GM18867 (cell line): ENCODE measurements around the gene NUAK1.
"Not testable (repeated sequence)": the region's sequence is repeated elsewhere in the genome, so short reads cannot be mapped to it uniquely, and the experiment has no call there.

Experiments used
- ATAC-seq: cut with Tn5 transposase; IDR thresholded peaks from one replicate; pipeline ENCODE4 v1.9.1; 2021; ENCODE audit warnings: mild to moderate bottlenecking, moderate library complexity; ENCODE audit not compliant: unreplicated experiment

NUAK1 gene

DNA sequence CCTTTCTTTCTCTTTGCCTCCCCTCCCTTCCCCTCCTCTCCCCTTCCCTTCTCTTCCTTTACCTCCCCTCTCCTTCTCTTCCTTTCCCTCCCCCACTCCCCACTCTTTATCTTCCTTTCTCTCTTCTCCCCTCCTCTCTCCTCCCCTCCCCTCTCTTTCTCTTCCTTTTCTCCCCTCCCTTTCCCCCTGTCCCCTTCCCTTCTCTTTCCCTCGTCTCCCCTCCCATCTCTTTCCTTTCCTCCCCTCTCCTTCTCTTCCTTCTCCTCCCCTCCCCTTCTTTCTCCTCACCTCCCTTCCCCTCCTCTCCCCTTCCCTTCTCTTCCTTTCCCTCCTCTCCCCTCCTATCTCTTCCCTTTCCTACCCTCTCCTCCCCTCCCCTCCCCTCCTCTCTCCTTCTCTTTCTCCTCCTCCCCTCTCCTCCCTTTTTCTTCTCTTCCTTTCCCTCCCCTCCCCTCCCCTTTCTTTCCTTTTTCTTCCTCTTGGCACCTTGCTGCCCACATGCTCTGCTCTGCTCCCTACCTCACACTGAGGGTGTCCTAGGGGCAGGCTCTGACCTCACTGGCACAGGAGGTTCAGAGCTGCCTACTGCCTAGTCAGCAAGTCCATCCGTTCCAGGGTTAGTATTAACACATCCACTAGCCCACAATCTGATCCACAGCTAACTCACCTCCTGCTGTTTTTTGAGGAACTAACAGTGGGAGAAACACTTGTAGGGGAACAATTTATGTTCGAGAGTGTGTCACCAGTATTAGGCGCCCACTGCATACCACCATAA, 101.0 kb downstream of the NUAK1 start:
- no peak for ATAC-seq

DNA sequence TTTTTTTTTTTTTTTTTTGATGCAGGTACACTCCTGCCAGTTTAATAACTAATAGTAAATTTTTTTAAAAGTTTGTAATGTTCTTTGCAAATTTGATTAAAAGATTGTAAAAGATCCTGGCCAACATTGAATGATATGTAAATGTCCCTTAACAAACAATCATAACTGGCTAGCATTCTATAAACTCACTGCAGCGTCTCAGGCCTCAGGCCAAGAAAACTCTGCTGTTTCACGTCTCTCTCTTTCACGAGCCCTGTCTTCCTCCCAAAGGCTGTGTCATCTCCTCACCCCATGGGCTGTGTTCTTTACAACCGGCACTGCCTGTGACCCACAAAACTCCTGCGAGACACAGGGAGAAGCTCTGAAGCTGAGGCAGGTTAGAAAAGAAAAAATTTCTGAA, 103.3 kb downstream of the NUAK1 start:
- ATAC-seq: no peak

DNA sequence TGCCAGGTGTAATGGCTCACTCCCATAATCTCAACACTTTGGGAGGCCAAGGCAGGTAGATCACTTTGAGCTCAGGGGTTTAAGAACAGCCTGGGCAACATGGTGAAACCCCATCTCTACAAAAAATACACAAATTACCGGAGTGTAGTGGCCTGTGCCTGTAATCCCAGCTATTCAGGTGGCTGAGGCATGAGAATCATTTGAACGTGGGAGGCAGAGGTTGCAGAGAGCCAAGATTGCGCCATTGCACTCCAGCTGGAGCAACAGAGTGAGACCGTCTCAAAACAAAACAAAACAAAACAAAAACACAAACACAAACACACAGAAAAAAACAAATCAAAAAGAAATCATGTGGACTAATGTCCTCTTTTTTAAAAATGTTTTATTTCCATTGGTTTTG, 104.4 kb downstream of the NUAK1 start:
- no peak for ATAC-seq

DNA sequence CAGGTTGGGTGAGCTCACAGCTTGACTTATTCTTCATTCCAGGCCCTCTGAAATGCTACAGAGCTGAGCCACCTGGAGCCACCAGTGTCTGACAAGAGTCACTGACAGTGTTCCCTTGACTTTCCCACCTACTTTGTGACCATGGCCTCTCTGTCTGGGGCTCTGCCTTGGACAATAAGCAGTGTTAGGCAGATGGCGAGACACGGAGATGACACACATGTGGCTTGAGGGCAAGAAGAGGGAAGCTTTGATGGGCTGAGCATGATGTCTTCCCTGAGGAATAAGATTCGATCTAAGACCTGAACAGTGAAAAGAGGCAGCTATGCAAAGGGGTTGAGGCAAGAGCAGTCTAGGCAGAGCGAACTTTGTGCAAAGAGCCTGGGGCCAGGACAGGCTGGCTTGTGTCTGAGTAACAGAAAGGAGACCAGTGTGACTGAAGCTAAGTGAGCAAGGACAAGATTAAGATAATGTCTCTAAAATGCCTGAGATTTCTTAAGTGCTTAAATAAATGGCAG, 105.5 kb downstream of the NUAK1 start:
- ATAC-seq: no peak

DNA sequence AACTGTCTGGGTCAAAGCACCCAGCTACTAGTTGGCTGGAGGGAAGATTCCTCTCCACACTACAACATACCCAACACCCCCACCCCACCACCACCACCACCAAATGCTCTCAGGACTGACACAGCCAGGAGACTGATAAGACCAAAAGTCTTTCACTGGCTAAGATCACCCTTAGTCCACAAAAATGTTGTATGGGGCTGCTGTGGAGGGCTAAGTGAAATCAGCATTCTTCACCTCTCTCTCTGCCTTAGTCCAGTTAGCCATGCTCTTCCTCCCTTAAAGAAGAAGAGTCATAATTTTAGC, 106.2 kb downstream of the NUAK1 start:
- ATAC-seq: no peak

DNA sequence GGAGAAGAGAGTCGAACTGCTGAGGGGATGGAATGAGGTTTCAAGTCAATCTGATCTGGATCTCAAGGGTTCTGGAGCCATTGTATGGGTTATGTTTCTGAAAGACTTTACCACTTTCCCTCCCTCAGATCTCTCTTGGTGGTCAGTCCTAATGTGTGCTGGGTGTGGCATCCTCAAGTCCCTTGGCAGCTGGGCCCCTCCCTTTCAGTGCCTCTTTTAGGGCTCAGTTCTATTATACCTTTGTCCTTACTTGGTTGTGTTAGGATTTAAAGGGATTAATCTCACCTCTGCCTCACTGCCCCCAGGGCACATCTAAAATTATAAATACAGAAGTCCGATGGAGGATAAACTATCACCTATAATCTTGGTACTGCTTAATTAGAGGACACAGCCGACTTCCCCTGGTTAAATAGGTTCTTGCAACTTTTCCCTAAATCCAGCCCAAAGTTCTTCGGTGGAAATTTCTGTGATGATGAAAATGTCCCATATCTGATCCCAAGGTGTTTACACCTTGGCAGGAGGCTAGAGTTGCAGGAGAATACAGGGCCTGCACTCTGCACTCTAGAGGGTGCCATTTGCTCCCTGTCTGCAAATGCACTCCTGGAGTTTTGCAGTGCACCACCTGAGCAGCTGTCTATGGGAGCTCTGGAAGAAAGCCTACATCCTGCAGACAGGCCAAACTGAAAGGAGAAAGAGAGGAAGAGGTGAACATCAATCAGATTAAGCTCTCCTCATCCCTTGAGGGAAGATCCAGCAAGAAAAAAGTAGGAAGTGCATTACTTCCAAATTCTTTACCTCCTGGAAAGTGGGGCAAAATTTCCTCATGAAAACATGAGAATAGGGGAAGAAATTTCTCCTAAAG, 106.8 kb downstream of the NUAK1 start:
- no peak for ATAC-seq

DNA sequence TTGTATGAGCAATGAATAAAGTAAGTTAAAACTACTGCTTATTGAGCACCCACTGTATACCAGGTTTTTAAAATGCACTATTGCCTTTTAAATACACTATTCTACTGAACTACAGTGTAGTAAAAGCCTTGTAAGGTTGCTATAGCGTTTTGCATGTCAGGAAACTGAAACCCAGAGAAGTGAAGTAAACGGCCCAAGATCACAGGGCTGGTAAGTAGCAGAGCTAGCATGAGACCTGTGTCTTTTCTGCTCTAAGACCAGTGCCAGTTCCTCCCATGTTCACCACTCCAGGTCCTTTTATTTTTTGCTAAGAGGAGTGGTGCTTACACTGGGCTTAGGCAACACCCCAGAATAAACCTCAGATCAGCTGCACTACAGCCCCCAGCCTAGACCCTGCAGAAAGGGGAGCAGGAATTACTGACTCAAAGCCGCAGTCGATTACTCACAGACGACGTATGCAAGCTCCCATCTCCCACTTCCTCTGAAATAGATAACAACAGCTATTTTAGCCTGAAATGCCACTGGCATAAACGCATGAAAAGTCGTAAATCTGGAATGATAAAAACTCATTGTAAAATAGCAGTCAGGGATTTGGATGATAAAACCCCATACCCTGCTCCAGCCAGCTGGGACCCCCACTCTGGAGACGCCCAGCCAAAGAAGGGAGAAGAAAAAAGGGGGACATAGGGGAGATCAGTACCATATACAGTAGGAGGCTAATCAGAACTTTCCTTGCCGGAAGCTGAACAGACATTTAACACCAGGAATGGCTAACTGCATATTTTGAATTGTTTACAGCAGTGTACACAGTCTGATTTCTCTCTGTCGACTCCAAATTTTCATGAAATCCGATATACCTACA, 108.3 kb downstream of the NUAK1 start:
- peak; percentile 42 for ATAC-seq

DNA sequence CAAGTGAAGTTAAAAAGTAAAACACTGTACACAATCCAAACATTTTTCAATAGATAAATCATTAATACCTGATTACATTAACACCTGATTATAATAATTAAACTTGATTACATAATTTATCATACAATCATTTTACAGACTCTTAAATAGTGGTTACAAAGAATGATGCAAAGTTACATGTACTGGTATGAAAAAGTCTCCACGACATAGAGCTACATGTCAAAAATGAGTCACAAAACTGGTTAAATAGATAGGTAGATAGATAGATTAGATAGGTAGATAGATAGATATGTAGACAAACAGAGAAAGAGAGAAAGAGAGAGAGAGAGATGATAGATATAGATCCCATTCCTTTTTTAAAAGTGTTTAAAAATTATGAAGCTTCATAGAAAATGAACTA, 109.2 kb downstream of the NUAK1 start:
- no peak for ATAC-seq

DNA sequence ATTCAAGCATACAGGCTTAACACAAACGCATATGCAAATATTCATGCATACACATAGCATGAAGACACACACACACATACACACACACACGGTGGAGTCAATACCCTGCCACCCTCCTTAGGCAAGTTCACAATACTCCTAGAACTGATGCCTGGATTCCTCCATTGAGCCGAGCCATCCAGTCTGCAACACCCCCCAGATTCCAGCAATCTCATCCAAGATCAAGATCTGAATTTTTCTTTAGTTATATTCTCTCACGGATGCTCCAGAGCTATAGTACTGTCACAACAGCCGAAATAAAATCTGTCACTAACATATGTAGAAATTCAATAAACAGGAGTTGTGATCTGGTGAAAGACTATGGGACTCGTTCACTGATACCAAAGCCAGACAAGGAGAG, 110.8 kb downstream of the NUAK1 start:
- no peak for ATAC-seq

DNA sequence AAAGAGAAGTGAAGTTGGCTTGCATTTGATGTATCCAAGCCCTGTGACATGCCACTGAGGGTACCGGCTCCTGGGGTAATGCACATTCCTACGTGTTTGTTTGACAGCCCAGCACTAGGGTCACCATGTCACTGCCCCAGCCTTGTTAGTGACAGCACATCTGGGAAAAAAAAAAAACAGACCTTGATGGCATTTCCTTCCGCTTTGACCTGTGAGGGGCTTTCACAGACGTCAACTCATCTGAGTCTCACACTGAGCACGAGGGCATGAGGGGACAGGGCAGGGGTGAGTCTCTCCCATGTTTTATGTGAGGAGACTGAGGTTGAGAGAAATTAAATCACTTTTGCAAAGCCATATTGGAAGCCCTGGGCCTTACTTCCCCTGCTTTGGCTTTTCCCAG, 111.5 kb downstream of the NUAK1 start:
- ATAC-seq: no peak

DNA sequence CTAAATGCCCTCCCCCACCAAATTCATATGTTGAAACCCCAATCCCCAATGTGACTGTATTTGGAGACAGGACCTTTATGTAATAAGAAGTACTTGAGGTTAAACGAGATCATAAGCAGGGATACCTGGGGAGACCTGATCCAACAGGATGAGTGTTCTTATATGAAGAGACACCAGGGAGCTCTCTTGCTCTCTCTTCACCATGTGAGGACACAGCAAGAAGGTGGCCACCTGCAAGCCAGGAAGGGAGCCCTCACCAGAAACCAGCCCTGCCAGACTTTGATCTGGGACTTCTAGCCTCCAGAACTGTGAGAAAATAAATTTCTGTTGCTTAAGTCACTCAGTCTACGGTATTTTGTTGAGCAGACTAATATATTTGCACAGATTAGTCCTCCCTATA, 113.6 kb downstream of the NUAK1 start:
- ATAC-seq: no peak

DNA sequence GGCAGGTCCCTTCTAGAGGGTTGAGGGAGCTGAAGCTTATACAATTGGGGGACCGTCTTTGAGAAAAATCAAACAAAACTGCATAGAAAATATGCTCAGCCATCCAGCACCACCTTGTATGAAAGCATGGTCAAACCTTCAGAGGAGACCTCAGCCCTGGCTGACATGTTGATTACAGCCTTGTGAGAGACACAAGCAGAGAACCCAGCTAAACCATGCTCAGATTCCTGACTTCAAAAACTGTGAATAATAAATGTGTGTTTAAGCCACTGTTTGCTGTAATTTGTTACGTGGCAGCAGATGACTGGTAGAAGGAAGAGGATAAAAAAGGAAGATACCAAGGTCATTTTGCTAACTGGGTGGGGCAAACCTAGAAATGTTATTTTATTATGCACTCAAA, 115.7 kb downstream of the NUAK1 start:
- ATAC-seq: no peak

DNA sequence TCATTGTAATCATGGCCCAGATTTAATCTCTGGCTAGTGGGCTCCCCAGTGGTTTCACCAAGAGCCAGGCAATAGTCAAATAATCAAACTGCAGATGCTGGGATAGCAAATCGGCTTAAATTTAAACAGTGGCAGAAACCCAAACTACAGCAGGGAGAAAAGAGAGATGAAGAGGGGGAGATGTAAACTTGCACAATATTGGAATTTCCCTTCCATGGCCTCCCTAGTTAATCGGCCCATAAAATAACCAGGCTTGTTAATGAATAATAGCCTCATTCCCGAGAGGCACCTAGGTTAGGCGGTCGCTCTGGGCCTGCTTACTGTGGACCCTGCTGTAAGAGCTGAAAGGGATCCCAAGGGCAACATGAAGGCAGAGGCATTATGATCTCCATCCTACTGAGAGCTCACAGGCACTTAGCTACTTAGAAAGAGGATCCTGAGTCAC, 116.2 kb downstream of the NUAK1 start:
- ATAC-seq: no peak

DNA sequence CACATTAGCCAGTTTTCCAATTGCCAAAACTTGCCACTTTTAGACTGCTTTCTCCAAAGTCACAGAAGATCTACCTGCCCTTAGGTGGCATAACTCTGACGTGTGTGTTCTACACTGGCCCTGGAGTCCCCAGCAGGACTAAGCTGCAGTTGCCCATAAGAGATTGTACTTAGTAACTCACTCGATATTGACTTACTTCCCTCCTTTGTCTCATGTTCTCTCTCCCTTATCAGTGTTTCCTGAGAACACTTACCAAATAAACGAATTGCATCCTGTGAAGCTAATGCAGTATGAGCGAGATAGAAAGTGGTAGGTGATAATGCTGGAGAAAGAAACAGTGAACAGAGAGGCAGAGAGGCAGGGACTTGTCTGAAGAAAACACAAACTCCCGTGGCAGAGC, 117.2 kb downstream of the NUAK1 start:
- no peak for ATAC-seq

DNA sequence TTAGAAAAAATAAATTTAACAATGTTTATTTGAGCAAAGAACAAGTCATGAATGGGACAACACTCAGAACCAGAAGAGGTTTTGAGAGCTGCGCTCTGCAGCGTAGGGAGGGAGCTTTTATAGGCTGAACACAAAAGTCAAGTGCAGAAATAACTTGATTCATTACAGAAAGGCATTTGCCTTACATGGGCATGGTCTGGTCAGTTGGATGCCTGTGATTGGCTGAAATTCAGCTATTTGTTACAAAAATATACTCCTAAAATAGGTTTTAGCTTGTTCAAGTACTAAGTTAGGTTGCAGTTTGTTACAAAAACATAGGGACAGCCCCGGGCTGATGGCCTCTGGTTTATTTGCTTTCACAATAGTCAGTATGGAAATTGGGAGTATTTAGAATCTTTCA, 118.0 kb downstream of the NUAK1 start:
- no peak for ATAC-seq

DNA sequence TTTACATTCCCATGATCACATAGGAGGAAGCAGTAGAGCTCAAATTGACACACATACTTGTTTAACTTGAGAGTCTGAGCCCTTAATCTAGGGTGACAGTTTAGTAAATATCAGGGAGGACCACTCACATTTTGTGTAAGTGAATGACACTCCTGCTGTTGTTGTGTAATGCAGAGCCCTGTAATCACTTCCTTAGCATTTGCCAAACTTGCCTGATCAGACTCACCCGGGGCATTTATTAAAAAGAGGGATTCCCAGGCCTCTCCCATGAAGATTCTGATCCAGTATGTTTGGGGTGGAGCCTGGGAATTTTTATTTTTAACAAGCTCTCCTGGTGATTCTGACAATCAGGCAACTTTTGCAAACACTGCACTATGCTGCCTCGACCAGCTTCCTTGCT, 119.6 kb downstream of the NUAK1 start:
- no peak for ATAC-seq

DNA sequence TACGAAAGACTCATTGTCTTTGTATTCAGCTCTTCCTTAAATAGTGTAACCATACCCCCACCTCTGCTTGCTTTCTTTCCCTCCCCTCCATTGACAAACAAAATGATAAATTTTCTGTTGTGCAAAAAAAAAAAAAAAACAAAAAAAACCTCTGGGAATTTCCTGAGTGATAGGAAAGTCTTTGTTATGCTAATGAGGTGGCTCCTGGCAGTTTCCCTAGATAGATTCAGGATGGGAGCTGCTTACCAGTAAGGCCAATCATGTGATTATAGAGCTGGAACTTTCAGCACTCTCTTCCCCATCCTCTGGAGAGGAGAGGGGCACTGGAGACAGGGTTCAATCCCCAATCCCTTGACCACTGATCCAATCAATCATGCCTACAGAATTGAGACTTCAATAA, 120.5 kb downstream of the NUAK1 start:
- no peak for ATAC-seq

DNA sequence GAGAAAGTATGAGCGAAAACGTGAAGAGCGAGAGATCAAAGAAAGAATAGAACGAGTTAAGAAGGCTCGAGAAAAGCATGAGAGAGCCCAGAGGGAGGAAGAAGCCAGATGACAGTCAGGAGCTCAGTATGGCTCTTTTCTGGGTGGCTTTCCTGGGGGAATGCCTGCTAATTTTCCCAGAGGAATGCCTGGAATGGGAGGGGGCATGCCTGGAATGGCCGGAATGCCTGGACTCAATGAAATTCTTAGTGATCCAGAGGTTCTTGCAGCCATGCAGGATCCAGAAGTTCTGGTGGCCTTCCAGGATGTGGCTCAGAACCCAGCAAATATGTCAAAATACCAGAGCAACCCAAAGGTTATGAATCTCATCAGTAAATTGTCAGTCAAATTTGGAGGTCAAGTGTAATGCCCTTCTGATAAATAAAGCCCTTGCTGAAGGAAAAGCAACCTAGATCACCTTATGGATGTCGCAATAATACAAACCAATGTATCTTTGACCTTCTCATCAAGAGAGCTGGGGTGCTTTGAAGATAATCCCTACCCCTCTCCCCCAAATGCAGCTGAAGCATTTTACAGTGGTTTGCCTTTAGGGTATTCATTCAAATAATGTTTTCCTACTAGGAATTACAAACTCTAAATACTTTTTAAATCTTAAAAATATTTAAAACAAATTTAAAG, 122.0 kb downstream of the NUAK1 start:
- ATAC-seq: not testable (repeated sequence)

DNA sequence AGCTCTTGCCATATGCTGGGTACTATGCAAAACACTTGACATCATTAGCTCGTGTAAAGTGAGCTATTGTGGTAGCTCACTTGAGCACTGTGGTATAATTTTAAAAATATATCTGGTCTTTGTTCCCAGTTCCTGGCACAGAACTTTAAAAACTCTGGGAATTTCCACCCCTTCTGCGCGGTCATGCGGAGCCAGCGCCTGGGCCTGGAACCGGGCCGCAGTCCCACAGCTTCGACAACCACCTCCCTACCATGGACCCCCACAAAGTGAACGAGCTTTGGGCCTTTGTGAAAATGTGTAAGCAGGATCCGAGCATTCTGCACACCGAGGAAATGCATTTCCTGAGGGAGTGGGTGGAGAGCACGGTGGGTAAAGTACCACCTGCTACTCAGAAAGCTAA, 123.1 kb downstream of the NUAK1 start:
- ATAC-seq: no peak

DNA sequence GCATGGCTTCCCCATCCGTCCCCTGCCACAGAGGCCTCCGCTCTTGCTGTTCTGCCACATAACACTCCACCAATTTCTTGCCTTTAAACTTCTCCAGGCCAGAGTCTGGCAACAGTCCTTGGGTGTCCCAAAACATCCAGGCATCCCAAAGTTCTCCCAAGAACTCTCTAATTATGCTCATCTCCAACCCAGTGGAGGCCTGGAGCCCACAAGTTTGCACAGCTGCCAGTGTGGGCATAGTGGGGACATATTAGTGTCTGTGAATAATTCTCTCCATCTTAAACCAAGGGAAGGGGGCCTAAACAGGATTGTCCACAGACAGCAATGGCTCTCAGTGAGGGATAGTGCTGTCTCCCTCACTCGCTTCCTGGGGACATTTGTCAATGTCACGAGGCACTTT, 124.8 kb downstream of the NUAK1 start:
- no peak for ATAC-seq
